OCI-LY3 (cell line): Measurements from ENCODE around the gene MS4A6E.

ENCODE experiments used
- EZH2phosphoT487 ChIP-seq: fragments of 200-600 bp; shearing (Covaris generic); IDR thresholded peaks from 2 replicates; pipeline ENCODE4 v1.6.1; 2018; ENCODE audit warnings: antibody characterized with exemption, mixed run types, low read depth
- TF ChIP-seq, protein P1 (sequence below): fragments of 200-600, 300-600 bp; sonication (generic); IDR thresholded peaks from 2 replicates; pipeline ENCODE4 v1.5.1; 2014; ENCODE audit warnings: antibody characterized with exemption, low read length, low read depth

- TF ChIP-seq, protein P1, sequence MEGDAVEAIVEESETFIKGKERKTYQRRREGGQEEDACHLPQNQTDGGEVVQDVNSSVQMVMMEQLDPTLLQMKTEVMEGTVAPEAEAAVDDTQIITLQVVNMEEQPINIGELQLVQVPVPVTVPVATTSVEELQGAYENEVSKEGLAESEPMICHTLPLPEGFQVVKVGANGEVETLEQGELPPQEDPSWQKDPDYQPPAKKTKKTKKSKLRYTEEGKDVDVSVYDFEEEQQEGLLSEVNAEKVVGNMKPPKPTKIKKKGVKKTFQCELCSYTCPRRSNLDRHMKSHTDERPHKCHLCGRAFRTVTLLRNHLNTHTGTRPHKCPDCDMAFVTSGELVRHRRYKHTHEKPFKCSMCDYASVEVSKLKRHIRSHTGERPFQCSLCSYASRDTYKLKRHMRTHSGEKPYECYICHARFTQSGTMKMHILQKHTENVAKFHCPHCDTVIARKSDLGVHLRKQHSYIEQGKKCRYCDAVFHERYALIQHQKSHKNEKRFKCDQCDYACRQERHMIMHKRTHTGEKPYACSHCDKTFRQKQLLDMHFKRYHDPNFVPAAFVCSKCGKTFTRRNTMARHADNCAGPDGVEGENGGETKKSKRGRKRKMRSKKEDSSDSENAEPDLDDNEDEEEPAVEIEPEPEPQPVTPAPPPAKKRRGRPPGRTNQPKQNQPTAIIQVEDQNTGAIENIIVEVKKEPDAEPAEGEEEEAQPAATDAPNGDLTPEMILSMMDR: peak; percentile 27
- TF ChIP-seq EZH2phosphoT487: no peak
Measured at GRCh38 chr11:60316317-60316716, 10.7 kb upstream of the MS4A6E start.
